Hepatocyte (in vitro differentiated cells): Measurements from ENCODE around the gene CBR3.

Source experiments
- CTCF ChIP-seq: fragments of 200-600 bp; sonication (generic); IDR thresholded peaks from 2 replicates; pipeline ENCODE4 v1.5.1; 2016; ENCODE audit warnings: antibody characterized with exemption, mild to moderate bottlenecking; ENCODE audit not compliant: poor library complexity
- EZH2 ChIP-seq: fragments of 200-600 bp; sonication (generic); IDR thresholded peaks from 2 replicates; pipeline ENCODE4 v1.6.1; 2016; ENCODE audit warnings: antibody characterized with exemption, mild to moderate bottlenecking, borderline replicate concordance
- EZH2phosphoT487 ChIP-seq: fragments of 200-600 bp; sonication (generic); IDR thresholded peaks from one replicate; pipeline ENCODE4 v1.6.1; 2018; ENCODE audit warnings: antibody characterized with exemption, mild to moderate bottlenecking, low read depth, moderate library complexity; ENCODE audit not compliant: unreplicated experiment, severe bottlenecking

- TF ChIP-seq CTCF (peak; percentile 75), EZH2 (no peak), EZH2phosphoT487 (no peak)
Measured at GRCh38 chr21:36125512-36126207, 9.2 kb upstream of the CBR3 start.
